A549 (cell line): ENCODE data around the gene TMEM240. TPM values are rescaled to one million over a fixed set of nuclear protein-coding genes. Genes with fewer than 3 reads are reported as not detected.

Source experiments
- ATAC-seq, 2 experiments: fragments of 200-7000 bp in 1 of 2; fragments of >200 bp in 1 of 2; cut with Nextera tagmentation in 1 of 2; cut with Tn5 transposase in 1 of 2; 3 replicates each; pipeline versions ENCODE4 v1.8.0 to v1.9.1; 2018 to 2020; ENCODE audit warnings: mild to moderate bottlenecking in 1 of 2, moderate library complexity in 1 of 2
- CTCF ChIA-PET: fragments of 300-600 bp; sonication (Branson Sonifier 250); formaldehyde crosslinking; extraction: SDS; loops from one replicate; lab custom pipeline; 2021; ENCODE audit warnings: antibody characterized with exemption, inconsistent platforms; lab: Yijun Ruan, JAX
- POLR2A ChIA-PET: fragments of 350-600 bp; formaldehyde crosslinking; extraction: SDS; loops from one replicate; lab custom pipeline; 2021; ENCODE audit warnings: antibody characterized with exemption, inconsistent platforms; lab: Yijun Ruan, JAX
- DNase-seq, 2 experiments: peaks; one replicate each; pipeline versions ENCODE4 v3.0.0 to v3.0.0-alpha.2; 2011 to 2016; ENCODE audit warnings: low read depth in 1 of 2, low spot score in 1 of 2
- FAIRE-seq: peaks from 2 replicates; lab custom pipeline; 2011; peaks lifted over from hg19 to GRCh38; lab: Jason Lieb, UNC
- H3K27ac ChIP-seq, 2 experiments: fragments of >200 bp; sonication (Bioruptor Twin); formaldehyde crosslinking; 3 replicates each; pipeline ENCODE4 v1.5.1; 2016 to 2017
- H3K4me1 ChIP-seq: fragments of >200 bp; sonication (Bioruptor Twin); formaldehyde crosslinking; 3 replicates; pipeline ENCODE4 v1.6.1; 2016
- H3K4me2 ChIP-seq: fragments of >200 bp; sonication (Bioruptor Twin); formaldehyde crosslinking; 3 replicates; pipeline ENCODE4 v1.6.1; 2016
- H3K4me3 ChIP-seq: fragments of >200 bp; sonication (Bioruptor Twin); formaldehyde crosslinking; 3 replicates; pipeline ENCODE4 v1.5.1; 2016
- H3K9me3 ChIP-seq: fragments of >200 bp; sonication (Bioruptor Twin); formaldehyde crosslinking; 3 replicates; pipeline ENCODE4 v1.6.1; 2016
- BHLHE40 ChIP-seq: IDR thresholded peaks from 2 replicates; pipeline ENCODE4 v1.6.1; 2012; ENCODE audit warnings: low read depth, low read length, inconsistent platforms
- CEBPB ChIP-seq, 2 experiments: fragments of >200 bp in 1 of 2; sonication (Bioruptor Twin) in 1 of 2; formaldehyde crosslinking in 1 of 2; IDR thresholded peaks; 2 replicates each; pipeline ENCODE4 v1.6.1; 2012 to 2016
- CHD2 ChIP-seq: fragments of 150-350 bp; IDR thresholded peaks from 2 replicates; pipeline ENCODE4 v1.6.1; 2014; ENCODE audit warnings: low read length; ENCODE audit not compliant: partially characterized antibody
- CHD4 ChIP-seq: fragments of 200-600 bp; sonication (generic); IDR thresholded peaks from 2 replicates; pipeline ENCODE4 v1.6.1; 2016; ENCODE audit warnings: antibody characterized with exemption, mild to moderate bottlenecking, borderline replicate concordance
- CTCF ChIP-seq: fragments of >200 bp; sonication (Bioruptor Twin); formaldehyde crosslinking; IDR thresholded peaks from 3 replicates; pipeline ENCODE4 v1.5.1; 2016
- E2F6 ChIP-seq: IDR thresholded peaks from 2 replicates; pipeline ENCODE4 v1.6.1; 2012; ENCODE audit warnings: low read depth, borderline replicate concordance
- EHMT2 ChIP-seq: fragments of 200-600 bp; sonication (generic); IDR thresholded peaks from 2 replicates; pipeline ENCODE4 v1.6.1; 2016; ENCODE audit warnings: antibody characterized with exemption, low read depth, mild to moderate bottlenecking, moderate library complexity
- ESRRA ChIP-seq: fragments of 150-350 bp; IDR thresholded peaks from 2 replicates; pipeline ENCODE4 v1.6.1; 2014; ENCODE audit warnings: mild to moderate bottlenecking, low read length, borderline replicate concordance
- FOSL2 ChIP-seq, 2 experiments: fragments of 450-650 bp in 1 of 2; fragments of >200 bp in 1 of 2; sonication (Bioruptor Twin) in 1 of 2; formaldehyde crosslinking; IDR thresholded peaks; 2 replicates each; pipeline versions ENCODE4 v1.5.0 to v1.6.1; 2016 to 2020; ENCODE audit warnings: mild to moderate bottlenecking in 1 of 2, moderate library complexity in 1 of 2
- HEYL ChIP-seq: fragments of 250-450 bp; sonication (Bioruptor Pico); IDR thresholded peaks from 2 replicates; pipeline ENCODE4 v1.8.0; 2021; ENCODE audit warnings: mild to moderate bottlenecking, moderate library complexity
- KDM5A ChIP-seq: fragments of 200-600 bp; sonication (generic); IDR thresholded peaks from 2 replicates; pipeline ENCODE4 v1.6.1; 2016; ENCODE audit warnings: antibody characterized with exemption, mild to moderate bottlenecking
- MAFK ChIP-seq: fragments of 450-650 bp; IDR thresholded peaks from 2 replicates; pipeline ENCODE4 v1.6.1; 2014; ENCODE audit not compliant: partially characterized antibody
- NFE2L2 ChIP-seq: fragments of 150-350 bp; conservative IDR thresholded peaks from 2 replicates; pipeline ENCODE4 v1.6.1; 2014; ENCODE audit warnings: low read length
- POLR2A ChIP-seq: IDR thresholded peaks from 2 replicates; pipeline ENCODE4 v1.6.1; 2012; ENCODE audit warnings: mild to moderate bottlenecking, low read length
- POLR2AphosphoS2 ChIP-seq: conservative IDR thresholded peaks from 2 replicates; pipeline ENCODE4 v1.6.1; 2012; ENCODE audit warnings: low read length, improper control_type of control experiment, inconsistent platforms
- RNF2 ChIP-seq: fragments of 200-600 bp; sonication (generic); IDR thresholded peaks from 2 replicates; pipeline ENCODE4 v1.6.1; 2016; ENCODE audit warnings: low read depth, mild to moderate bottlenecking, antibody characterized with exemption, moderate library complexity, borderline replicate concordance
- TFCP2L1 ChIP-seq: fragments of 250-450 bp; sonication (Bioruptor Pico); IDR thresholded peaks from 2 replicates; pipeline ENCODE4 v1.5.0; 2021; ENCODE audit warnings: mild to moderate bottlenecking
- ZC3H11A ChIP-seq: fragments of 450-650 bp; IDR thresholded peaks from 2 replicates; pipeline ENCODE4 v1.6.1; 2014; ENCODE audit warnings: antibody characterized with exemption, mild to moderate bottlenecking
- ZFP36 ChIP-seq: fragments of 450-650 bp; IDR thresholded peaks from 2 replicates; pipeline ENCODE4 v1.6.1; 2014; ENCODE audit warnings: borderline replicate concordance; ENCODE audit not compliant: partially characterized antibody
- ZNF302 ChIP-seq: fragments of 250-450 bp; sonication (Bioruptor Pico); IDR thresholded peaks from 2 replicates; pipeline ENCODE4 v1.9.0; 2021; ENCODE audit warnings: inconsistent platforms, mild to moderate bottlenecking, moderate library complexity
- ZSCAN20 ChIP-seq: fragments of 250-450 bp; sonication (Bioruptor Pico); IDR thresholded peaks from 2 replicates; pipeline ENCODE4 v1.8.0; 2022; ENCODE audit warnings: mild to moderate bottlenecking, moderate library complexity
- WGBS: methylation state at CpG from one replicate; pipeline ENCODE4 v1.1.6; 2017; ENCODE audit errors: missing lambda C conversion rate; 5-methylcytosine and 5-hydroxymethylcytosine counted together
- polyA plus RNA-seq, 4 experiments: library from polyadenylated mRNA; depleted of rRNA in 3 of 4; stranded (reverse); fragments of >200 nt; fragmentation: RNase III in 1 of 4; extraction: RNeasy Plus Mini Kit Qiagen cat#74134 plus additional on column Dnase treatment in 1 of 4; gene quantifications; 2 replicates in 3 of 4; 3 replicates in 1 of 4; pipeline ENCODE4 v1.2.3, GENCODE V29; 2011 to 2017
- TF ChIP-seq, protein P1 (sequence below): IDR thresholded peaks from 2 replicates; pipeline ENCODE4 v1.6.1; 2012

TMEM240 gene
- polyA plus RNA-seq, 2 of the 4 experiments (the other 2 are of a cell fraction) = 0.14 to 1.1 TPM

GRCh38 chr1:1565340-1565739 lies 24.9 kb upstream of the TMEM240 start:
- H3K9me3 ChIP-seq = no peaks in the 10 kb centered on the region
- FAIRE-seq = no peak
- 0 out of 6 replicates have a peak overlapping the region, but pooled peaks of 1 of the 2 experiments have one; percentile 2 for H3K27ac ChIP-seq
- TF ChIP-seq ZFP36 = no peak
- TF ChIP-seq ESRRA = no peak
- TF ChIP-seq, protein P1, sequence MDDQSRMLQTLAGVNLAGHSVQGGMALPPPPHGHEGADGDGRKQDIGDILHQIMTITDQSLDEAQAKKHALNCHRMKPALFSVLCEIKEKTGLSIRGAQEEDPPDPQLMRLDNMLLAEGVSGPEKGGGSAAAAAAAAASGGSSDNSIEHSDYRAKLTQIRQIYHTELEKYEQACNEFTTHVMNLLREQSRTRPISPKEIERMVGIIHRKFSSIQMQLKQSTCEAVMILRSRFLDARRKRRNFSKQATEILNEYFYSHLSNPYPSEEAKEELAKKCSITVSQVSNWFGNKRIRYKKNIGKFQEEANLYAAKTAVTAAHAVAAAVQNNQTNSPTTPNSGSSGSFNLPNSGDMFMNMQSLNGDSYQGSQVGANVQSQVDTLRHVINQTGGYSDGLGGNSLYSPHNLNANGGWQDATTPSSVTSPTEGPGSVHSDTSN = no peak
- no peak for TF ChIP-seq FOSL2 (IDR thresholded peaks at IDR 0.05)
- no peak for TF ChIP-seq FOSL2 (CRISPR knock-in tag; IDR thresholded peaks at IDR 0.05)
- no peak for TF ChIP-seq ZSCAN20 (CRISPR knock-in tag)
- TF ChIP-seq CHD2 = no peak
- no peak for TF ChIP-seq TFCP2L1 (CRISPR knock-in tag)
- TF ChIP-seq POLR2A = no peak
- no peak for TF ChIP-seq CEBPB (IDR thresholded peaks at IDR 0.05)
- TF ChIP-seq, all 56 proteins: peak for 0
- ChIA-PET CTCF (no interaction called here), POLR2A (interaction anchor here (0.6 kb wide), 1 partner anchor 32 kb away, joined by 3 read pairs; no protein-coding TSS in a partner anchor)
- ATAC-seq (no peak), DNase-seq (no peak)
- H3K4me2 ChIP-seq = no peak overlapping the region
- WGBS = 98% methylated on average over 10 of the region's 10 CpGs
- no peak overlapping the region for H3K4me3 ChIP-seq
- no peaks in the 10 kb centered on the region for H3K4me1 ChIP-seq

- H3K4me2 ChIP-seq = no peak overlapping the region
- no peak for ATAC-seq
- FAIRE-seq = no peak
- CTCF ChIA-PET = no interaction called here
- no peak overlapping the region for H3K27ac ChIP-seq
- no peak for DNase-seq
- WGBS = 92% methylated on average over 15 of the region's 19 CpGs
- no peaks in the 10 kb centered on the region for H3K9me3 ChIP-seq
- POLR2A ChIA-PET = no interaction called here
- no peak for TF ChIP-seq EHMT2
- no peak for TF ChIP-seq CHD4
- no peak for TF ChIP-seq ZNF302
- TF ChIP-seq NFE2L2 = no peak
- TF ChIP-seq BHLHE40 = no peak
- no peak for TF ChIP-seq ZC3H11A
- no peak for TF ChIP-seq POLR2A
- TF ChIP-seq POLR2AphosphoS2 = no peak
- no peak for TF ChIP-seq E2F6
- TF ChIP-seq MAFK = no peak
- TF ChIP-seq, protein P1 = no peak
- TF ChIP-seq HEYL = no peak
- TF ChIP-seq KDM5A = no peak
- TF ChIP-seq CTCF = no peak
- TF ChIP-seq RNF2 = no peak
- TF ChIP-seq TFCP2L1 (CRISPR knock-in tag) = no peak
- no peaks in the 10 kb centered on the region for H3K4me1 ChIP-seq
- no peak overlapping the region for H3K4me3 ChIP-seq
Measured at GRCh38 chr1:1564268-1564667, 23.8 kb upstream of the TMEM240 start.
